Measurements from ENCODE around the gene RAP1A.
A peak's percentile ranks its signal among the peaks of the same experiment; 100 is the strongest.

The RAP1A gene

DNA sequence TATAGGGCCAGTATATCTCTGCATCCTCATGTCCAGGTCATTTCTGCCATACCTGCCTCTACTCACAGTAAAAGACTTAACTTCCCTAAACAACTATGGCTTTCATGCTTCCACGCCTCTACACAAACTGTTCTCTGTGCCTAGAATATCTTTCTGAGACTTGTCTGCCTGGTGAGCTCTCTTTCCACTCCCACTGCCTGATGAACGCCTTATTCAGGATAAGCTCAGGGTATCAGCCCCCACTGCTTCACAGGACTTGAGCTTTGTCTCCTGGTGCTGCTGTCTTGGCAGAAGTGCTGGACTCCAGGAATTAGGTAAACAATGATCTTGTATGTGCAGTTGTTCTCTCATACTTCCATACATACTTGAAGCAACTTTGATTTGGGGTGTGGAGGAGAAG is 131.3 kb downstream of the RAP1A start:
- no peak overlapping the region for H2AFZ ChIP-seq (ENCODE audit: low read depth, low read length)
- DNase-seq, result no peak
- H3K14ac ChIP-seq (ENCODE audit: low read length in 2 of 2), result no peak overlapping the region
- no peak overlapping the region for H3K4ac ChIP-seq (ENCODE audit: low read depth in 1 of 2, low read length in 2 of 2)
- no peak overlapping the region for H3K4me3 ChIP-seq (ENCODE audit: insufficient read depth in 1 of 2, low read depth in 1 of 2, low read length in 2 of 2)
- 89% methylated on average over 2 of the region's 2 CpGs for WGBS
- H4K8ac ChIP-seq (ENCODE audit: low read length), result no peak overlapping the region
- H3K23ac ChIP-seq (ENCODE audit: low read length in 2 of 2), result no peak overlapping the region
- no peaks in the 10 kb centered on the region for H3K9me3 ChIP-seq (ENCODE audit: control insufficient read depth, low read length)
- no peak overlapping the region for H3K4me2 ChIP-seq (ENCODE audit: low read length, poor library complexity, severe bottlenecking)
- H4K91ac ChIP-seq (ENCODE audit: low read length), result no peak overlapping the region
- no peak overlapping the region for H2AK5ac ChIP-seq (ENCODE audit: low read length, severe bottlenecking)
- H3K27me3 ChIP-seq (ENCODE audit: control insufficient read depth in 1 of 2, insufficient read depth in 1 of 2, low read length in 2 of 2), result no peaks in the 10 kb centered on the region
- no peak overlapping the region for H3K9ac ChIP-seq (ENCODE audit: low read length)
- H3K27ac ChIP-seq (ENCODE audit: low read length, poor library complexity, severe bottlenecking), result no peak overlapping the region
- H2BK15ac ChIP-seq (ENCODE audit: low read depth, poor library complexity, severe bottlenecking), result no peak overlapping the region
- H2BK5ac ChIP-seq (ENCODE audit: low read depth, low read length, poor library complexity, severe bottlenecking), result no peak overlapping the region
- no peaks in the 10 kb centered on the region for H3K4me1 ChIP-seq (ENCODE audit: control insufficient read depth, insufficient read depth, low read depth, low read length)
- H2BK12ac ChIP-seq (ENCODE audit: low read length in 2 of 2), result no peak overlapping the region
- H2BK120ac ChIP-seq (ENCODE audit: low read depth, low read length), result no peak overlapping the region
- H3K18ac ChIP-seq (ENCODE audit: low read depth in 1 of 2, low read length in 2 of 2), result no peak overlapping the region
- H3K79me1 ChIP-seq (replicated peaks; ENCODE audit: low read length, poor library complexity, severe bottlenecking), result peaks cover 4% of the 10 kb centered on the region
- peaks cover 0 to under 1% of the 10 kb centered on the region in 2 experiments for H3K36me3 ChIP-seq (ENCODE audit: control insufficient read depth in 1 of 2, insufficient read depth in 2 of 2, low read depth in 1 of 2, low read length in 2 of 2)

DNA sequence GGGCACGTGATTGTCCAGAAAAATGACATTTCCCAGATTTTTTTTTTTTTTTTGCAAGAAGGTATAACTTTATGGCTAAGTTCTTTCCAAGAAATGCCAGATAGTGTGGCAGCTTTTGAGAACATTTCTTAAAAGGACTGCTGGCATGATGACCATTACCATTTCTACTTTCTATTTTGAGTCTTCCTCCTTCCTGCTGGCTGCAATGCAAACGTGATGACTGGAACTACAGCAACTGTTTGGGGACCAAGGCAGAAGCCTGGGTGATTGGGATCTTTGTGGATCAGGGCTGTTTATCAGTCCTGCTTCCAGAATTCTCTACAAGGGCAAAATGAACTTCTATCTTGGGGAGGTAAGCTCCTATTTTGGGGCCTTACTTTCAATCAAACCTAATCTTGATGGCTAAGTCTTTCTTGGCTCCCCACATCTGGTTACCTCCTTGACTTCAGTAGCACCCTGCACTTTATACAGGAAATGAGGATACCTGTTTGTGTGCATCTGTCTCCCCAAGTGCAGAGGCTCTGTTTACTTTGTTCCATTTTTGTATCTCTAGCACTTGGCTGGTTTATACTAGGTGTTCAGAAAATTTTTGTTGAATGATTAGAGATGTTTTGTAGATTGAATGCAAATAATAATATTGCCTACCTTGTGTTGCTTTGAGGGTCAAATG is 132.5 kb downstream of the RAP1A start:
- no peak overlapping the region for H4K91ac ChIP-seq (ENCODE audit: low read length)
- H2AFZ ChIP-seq (ENCODE audit: low read depth, low read length), result no peak overlapping the region
- H2BK5ac ChIP-seq (ENCODE audit: low read depth, low read length, poor library complexity, severe bottlenecking), result no peak overlapping the region
- H3K18ac ChIP-seq (ENCODE audit: low read depth in 1 of 2, low read length in 2 of 2), result no peak overlapping the region
- no peak overlapping the region for H2BK12ac ChIP-seq (ENCODE audit: low read length in 2 of 2)
- H3K36me3 ChIP-seq (ENCODE audit: control insufficient read depth in 1 of 2, insufficient read depth in 2 of 2, low read depth in 1 of 2, low read length in 2 of 2), result peaks cover 0 to 3% of the 10 kb centered on the region in 2 experiments
- H3K23ac ChIP-seq (ENCODE audit: low read length in 2 of 2), result no peak overlapping the region
- no CpG with 5 or more reads among the region's 2 CpGs for WGBS
- no peak overlapping the region for H3K14ac ChIP-seq (ENCODE audit: low read length in 2 of 2)
- no peak overlapping the region for H3K4me3 ChIP-seq (ENCODE audit: insufficient read depth in 1 of 2, low read depth in 1 of 2, low read length in 2 of 2)
- no peak overlapping the region for H2BK15ac ChIP-seq (ENCODE audit: low read depth, poor library complexity, severe bottlenecking)
- H4K8ac ChIP-seq (ENCODE audit: low read length), result no peak overlapping the region
- no peak overlapping the region for H3K4ac ChIP-seq (ENCODE audit: low read depth in 1 of 2, low read length in 2 of 2)
- H3K4me2 ChIP-seq (ENCODE audit: low read length, poor library complexity, severe bottlenecking), result no peak overlapping the region
- DNase-seq, result no peak
- no peaks in the 10 kb centered on the region for H3K27me3 ChIP-seq (ENCODE audit: control insufficient read depth in 1 of 2, insufficient read depth in 1 of 2, low read length in 2 of 2)
- peaks cover 4% of the 10 kb centered on the region for H3K79me1 ChIP-seq (replicated peaks; ENCODE audit: low read length, poor library complexity, severe bottlenecking)
- peaks cover 2% of the 10 kb centered on the region for H3K4me1 ChIP-seq (ENCODE audit: control insufficient read depth, insufficient read depth, low read depth, low read length)
- H3K27ac ChIP-seq (ENCODE audit: low read length, poor library complexity, severe bottlenecking), result no peak overlapping the region
- no peaks in the 10 kb centered on the region for H3K9me3 ChIP-seq (ENCODE audit: control insufficient read depth, low read length)
- H2BK120ac ChIP-seq (ENCODE audit: low read depth, low read length), result no peak overlapping the region
- H2AK5ac ChIP-seq (ENCODE audit: low read length, severe bottlenecking), result no peak overlapping the region
- no peak overlapping the region for H3K9ac ChIP-seq (ENCODE audit: low read length)

DNA sequence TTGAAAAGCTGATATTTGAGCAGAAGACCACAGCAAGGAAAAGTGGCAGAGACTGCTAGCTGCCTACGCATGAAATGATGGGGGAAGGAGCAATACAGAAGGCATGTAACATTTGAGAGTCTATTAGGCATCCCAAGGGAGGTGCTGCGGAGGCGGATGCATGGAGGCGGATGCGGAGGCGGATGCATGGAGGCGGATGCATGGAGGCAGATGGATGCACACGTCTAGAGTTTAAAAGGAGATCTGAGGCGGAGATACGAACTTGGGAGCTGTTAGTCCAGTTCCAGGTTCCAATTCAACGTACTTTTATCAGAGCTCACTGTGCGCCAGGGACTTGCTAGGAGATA is 135.4 kb downstream of the RAP1A start:
- peaks cover 3% of the 10 kb centered on the region for H3K4me1 ChIP-seq (ENCODE audit: control insufficient read depth, insufficient read depth, low read depth, low read length)
- peak overlapping the region; percentile 95 for H4K91ac ChIP-seq (ENCODE audit: low read length)
- peaks cover 6 to 13% of the 10 kb centered on the region in 2 experiments for H3K36me3 ChIP-seq (ENCODE audit: control insufficient read depth in 1 of 2, insufficient read depth in 2 of 2, low read depth in 1 of 2, low read length in 2 of 2)
- H3K23ac ChIP-seq (ENCODE audit: low read length in 2 of 2), result no peak overlapping the region
- H2BK12ac ChIP-seq (ENCODE audit: low read length in 2 of 2), result no peak overlapping the region
- H2BK15ac ChIP-seq (ENCODE audit: low read depth, poor library complexity, severe bottlenecking), result peak overlapping the region; percentile 9
- peak overlapping the region; percentile 70 for H3K4me2 ChIP-seq (ENCODE audit: low read length, poor library complexity, severe bottlenecking)
- peak overlapping the region; percentile 64 to 73 for H3K18ac ChIP-seq (ENCODE audit: low read depth in 1 of 2, low read length in 2 of 2)
- no peaks in the 10 kb centered on the region for H3K27me3 ChIP-seq (ENCODE audit: control insufficient read depth in 1 of 2, insufficient read depth in 1 of 2, low read length in 2 of 2)
- H3K9me3 ChIP-seq (ENCODE audit: control insufficient read depth, low read length), result no peaks in the 10 kb centered on the region
- H3K79me1 ChIP-seq (replicated peaks; ENCODE audit: low read length, poor library complexity, severe bottlenecking), result peaks cover 7% of the 10 kb centered on the region
- peak overlapping the region; percentile 71 for H4K8ac ChIP-seq (ENCODE audit: low read length)
- H3K27ac ChIP-seq (ENCODE audit: low read length, poor library complexity, severe bottlenecking), result peak overlapping the region; percentile 62
- H2BK5ac ChIP-seq (ENCODE audit: low read depth, low read length, poor library complexity, severe bottlenecking), result no peak overlapping the region
- H2BK120ac ChIP-seq (ENCODE audit: low read depth, low read length), result peak overlapping the region; percentile 35
- DNase-seq, result peak; percentile 77
- peak overlapping the region; percentile 93 for H3K9ac ChIP-seq (ENCODE audit: low read length)
- H3K4me3 ChIP-seq (ENCODE audit: insufficient read depth in 1 of 2, low read depth in 1 of 2, low read length in 2 of 2), result peak overlapping the region; percentile 66 to 89
- H3K4ac ChIP-seq (ENCODE audit: low read depth in 1 of 2, low read length in 2 of 2), result peak overlapping the region; percentile 3 to 26
- H2AK5ac ChIP-seq (ENCODE audit: low read length, severe bottlenecking), result no peak overlapping the region
- no peak overlapping the region for H3K14ac ChIP-seq (ENCODE audit: low read length in 2 of 2)
- peak overlapping the region; percentile 16 for H2AFZ ChIP-seq (ENCODE audit: low read depth, low read length)
- WGBS, result under 1% methylated on average over 12 of the region's 12 CpGs

DNA sequence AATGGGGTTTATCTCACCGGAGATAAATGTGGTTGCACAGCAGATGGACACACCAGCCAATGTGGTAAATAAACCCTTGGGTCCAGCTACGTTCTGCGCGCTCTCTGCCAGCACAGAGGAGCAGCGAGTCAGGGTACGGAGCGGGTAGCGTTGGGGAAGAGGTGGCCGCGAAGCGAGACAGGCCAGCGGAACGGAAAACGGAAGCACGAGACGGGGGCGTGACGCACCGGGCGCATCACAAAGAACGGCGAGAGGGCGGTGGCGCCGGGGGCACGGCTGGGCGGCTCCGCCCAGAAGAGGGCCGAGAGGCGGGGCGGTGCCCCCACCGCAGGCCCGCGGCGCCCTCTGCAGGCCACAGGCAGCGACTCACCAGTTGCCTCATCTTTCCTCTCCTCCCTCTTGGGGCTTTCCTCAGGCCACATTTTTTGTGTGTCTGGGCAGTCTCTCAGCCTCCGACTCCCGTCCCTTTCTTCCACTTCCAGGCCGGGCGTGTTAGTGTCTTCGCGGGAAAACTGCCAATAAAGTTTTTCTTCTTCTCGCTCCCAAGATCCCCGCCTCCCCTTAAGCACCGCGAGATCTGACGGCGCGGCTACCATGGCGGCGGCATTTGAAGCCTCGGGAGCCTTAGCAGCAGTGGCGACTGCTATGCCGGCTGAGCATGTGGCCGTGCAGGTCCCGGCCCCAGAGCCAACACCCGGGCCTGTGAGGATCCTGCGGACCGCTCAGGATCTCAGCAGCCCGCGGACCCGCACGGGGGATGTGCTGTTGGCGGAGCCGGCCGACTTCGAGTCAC is 135.9 kb downstream of the RAP1A start, which contains the start of gene DDX20:
Gene DDX20, plus strand, starts transcription at position 571 of the 793 bp plus-strand sequence. Its CDS starts 24 bp downstream, at position 595.
- peak within 1 kb of the TSS; percentile 90 for H3K27ac ChIP-seq (ENCODE audit: low read length, poor library complexity, severe bottlenecking)
- peak within 1 kb of the TSS; percentile 83 for H3K4me2 ChIP-seq (ENCODE audit: low read length, poor library complexity, severe bottlenecking)
- peak within 1 kb of the TSS; percentile 95 for H4K91ac ChIP-seq (ENCODE audit: low read length)
- no peak within 1 kb of the TSS for H2BK5ac ChIP-seq (ENCODE audit: low read depth, low read length, poor library complexity, severe bottlenecking)
- H3K4ac ChIP-seq (ENCODE audit: low read depth in 1 of 2, low read length in 2 of 2), result peak within 1 kb of the TSS; percentile 36 to 89
- H3K27me3 ChIP-seq (ENCODE audit: control insufficient read depth in 1 of 2, insufficient read depth in 1 of 2, low read length in 2 of 2), result no peaks in the 10 kb centered on the region
- DNase-seq, result peak; percentile 99
- peaks cover 6 to 19% of the 10 kb centered on the region in 2 experiments for H3K36me3 ChIP-seq (ENCODE audit: control insufficient read depth in 1 of 2, insufficient read depth in 2 of 2, low read depth in 1 of 2, low read length in 2 of 2)
- peaks cover 3% of the 10 kb centered on the region for H3K4me1 ChIP-seq (ENCODE audit: control insufficient read depth, insufficient read depth, low read depth, low read length)
- H4K8ac ChIP-seq (ENCODE audit: low read length), result peak within 1 kb of the TSS; percentile 89
- WGBS, result 1% methylated on average over 67 of the region's 67 CpGs
- H2BK12ac ChIP-seq (ENCODE audit: low read length in 2 of 2), result peak within 1 kb of the TSS in 1 of 2 experiments; percentile 34
- H3K23ac ChIP-seq (ENCODE audit: low read length in 2 of 2), result peak within 1 kb of the TSS in 1 of 2 experiments; percentile 90
- peak within 1 kb of the TSS; percentile 97 for H2BK15ac ChIP-seq (ENCODE audit: low read depth, poor library complexity, severe bottlenecking)
- H3K18ac ChIP-seq (ENCODE audit: low read depth in 1 of 2, low read length in 2 of 2), result peak within 1 kb of the TSS; percentile 94 to 98
- H2AFZ ChIP-seq (ENCODE audit: low read depth, low read length), result peak within 1 kb of the TSS; percentile 97
- H3K9ac ChIP-seq (ENCODE audit: low read length), result peak within 1 kb of the TSS; percentile 93
- H2BK120ac ChIP-seq (ENCODE audit: low read depth, low read length), result peak within 1 kb of the TSS; percentile 35
- H3K14ac ChIP-seq (ENCODE audit: low read length in 2 of 2), result peak within 1 kb of the TSS in 1 of 2 experiments; percentile 90
- no peaks in the 10 kb centered on the region for H3K9me3 ChIP-seq (ENCODE audit: control insufficient read depth, low read length)
- H3K4me3 ChIP-seq (ENCODE audit: insufficient read depth in 1 of 2, low read depth in 1 of 2, low read length in 2 of 2), result peak within 1 kb of the TSS; percentile 89 to 96
- H2AK5ac ChIP-seq (ENCODE audit: low read length, severe bottlenecking), result no peak within 1 kb of the TSS
- peaks cover 9% of the 10 kb centered on the region for H3K79me1 ChIP-seq (replicated peaks; ENCODE audit: low read length, poor library complexity, severe bottlenecking)

All from mesenchymal stem cell (in vitro differentiated cells and primary cell).